Omental fat pad (tissue), 4 donors: ENCODE measurements around the gene MTCL1. TPM values are rescaled to one million over a fixed set of nuclear protein-coding genes. Genes with fewer than 3 reads are reported as not detected.

Source experiments
- ATAC-seq: fragments of 150-250 bp; one replicate; pipeline ENCODE4 v1.9.1; 2016; ENCODE audit warnings: mild to moderate bottlenecking, moderate library complexity; ENCODE audit not compliant: low FRiP score
- DNase-seq: peaks from one replicate; pipeline ENCODE4 v3.0.0-alpha.2; 2019; ENCODE audit warnings: low spot score
- CTCF ChIP-seq, 3 donors: fragments of 450-650 bp; IDR thresholded peaks; one replicate each; pipeline ENCODE4 v1.5.1; 2016 to 2017; ENCODE audit warnings: antibody characterized with exemption in 3 of 3, mild to moderate bottlenecking in 3 of 3, moderate library complexity in 2 of 3
- total RNA-seq, 4 donors: library from RNA; depleted of rRNA; stranded (reverse); fragments of >200 nt; gene quantifications; one replicate each; pipeline ENCODE4 v1.1.0, GENCODE V29; 2016

Gene MTCL1
- total RNA-seq, 4 donors from 2014 or later, result 1.6 to 3.5 (median 2.0) TPM

DNA sequence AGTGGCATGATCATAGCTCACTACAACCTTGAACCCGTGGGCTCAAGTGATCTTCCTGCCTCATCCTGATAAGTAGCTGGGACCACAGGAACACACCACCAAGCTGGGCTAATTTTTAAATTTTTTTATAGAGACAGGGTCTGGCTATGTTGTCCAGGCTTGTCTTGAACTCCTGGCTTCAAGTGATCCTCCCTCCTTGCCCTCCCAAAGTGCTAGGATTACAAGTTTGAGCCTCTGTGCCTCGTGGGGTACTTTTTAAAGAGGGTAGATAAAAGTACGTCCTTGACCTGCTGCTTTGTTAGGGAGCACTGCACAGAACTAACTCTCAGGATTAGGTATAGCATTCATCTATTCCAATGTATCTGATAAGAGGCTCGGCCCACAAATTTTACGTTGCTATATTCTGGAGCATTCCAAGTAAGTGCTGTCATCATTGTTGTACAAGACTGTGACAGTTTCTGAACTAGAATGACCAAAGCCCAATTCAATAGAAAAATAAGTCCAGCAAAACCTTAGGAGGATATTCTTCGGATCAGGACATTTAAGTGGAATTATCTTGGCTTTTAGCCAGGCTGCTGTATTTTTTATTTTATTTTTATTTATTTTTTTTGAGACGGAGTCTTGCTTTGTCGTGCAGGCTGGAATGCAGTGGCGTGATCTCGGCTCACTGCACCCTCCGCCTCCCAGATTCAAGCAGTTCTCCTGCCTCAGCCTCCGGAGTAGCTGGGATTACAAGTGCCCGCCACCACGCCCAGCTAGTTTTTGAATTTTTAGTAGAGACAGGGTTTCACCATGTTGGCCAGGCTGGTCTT, 4.1 kb downstream of the MTCL1 start:
- no peak for TF ChIP-seq CTCF (IDR thresholded peaks at IDR 0.05)
- ATAC-seq (no peak), DNase-seq (no peak)

DNA sequence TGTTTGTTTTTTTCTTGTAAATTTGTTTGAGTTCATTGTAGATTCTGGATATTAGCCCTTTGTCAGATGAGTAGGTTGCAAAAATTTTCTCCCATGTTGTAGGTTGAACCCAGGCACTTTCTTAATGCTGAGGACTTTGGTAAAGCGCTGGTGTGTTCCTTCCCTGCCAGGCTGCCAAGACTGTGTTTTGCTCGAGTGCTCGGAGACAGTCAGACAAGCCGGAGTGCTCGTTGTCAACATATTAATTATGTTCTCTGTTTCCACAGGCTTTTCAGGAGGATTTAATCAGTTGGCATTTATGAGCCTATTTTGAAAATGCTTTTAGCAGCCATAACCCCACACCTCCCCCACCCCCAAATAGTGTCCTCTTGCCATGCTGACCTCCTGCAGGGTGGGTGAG, 6.4 kb downstream of the MTCL1 start:
- DNase-seq, result no peak
- no peak for TF ChIP-seq CTCF (IDR thresholded peaks at IDR 0.05)
- ATAC-seq, result no peak

DNA sequence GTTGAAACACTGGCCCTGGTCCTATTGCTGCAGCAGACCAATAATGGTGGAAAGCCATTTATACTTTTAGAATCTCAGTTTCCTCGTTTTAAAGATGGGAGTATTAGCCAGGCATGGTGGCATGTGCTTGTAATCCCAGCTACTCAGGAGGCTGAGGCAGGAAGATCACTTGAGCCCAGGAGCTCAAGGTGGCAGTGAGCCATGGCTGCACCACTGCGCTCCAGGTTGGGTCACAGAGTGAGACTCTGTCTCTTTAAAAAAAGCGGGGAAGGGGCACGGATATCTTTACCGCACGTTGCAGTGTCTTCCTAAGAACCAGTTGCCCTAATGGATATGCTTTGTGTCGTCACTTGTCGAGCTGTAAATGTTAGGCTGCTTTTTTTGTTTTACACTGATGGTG, 8.3 kb downstream of the MTCL1 start:
- no peak for DNase-seq
- no peak for TF ChIP-seq CTCF (IDR thresholded peaks at IDR 0.05)
- ATAC-seq, result no peak

DNA sequence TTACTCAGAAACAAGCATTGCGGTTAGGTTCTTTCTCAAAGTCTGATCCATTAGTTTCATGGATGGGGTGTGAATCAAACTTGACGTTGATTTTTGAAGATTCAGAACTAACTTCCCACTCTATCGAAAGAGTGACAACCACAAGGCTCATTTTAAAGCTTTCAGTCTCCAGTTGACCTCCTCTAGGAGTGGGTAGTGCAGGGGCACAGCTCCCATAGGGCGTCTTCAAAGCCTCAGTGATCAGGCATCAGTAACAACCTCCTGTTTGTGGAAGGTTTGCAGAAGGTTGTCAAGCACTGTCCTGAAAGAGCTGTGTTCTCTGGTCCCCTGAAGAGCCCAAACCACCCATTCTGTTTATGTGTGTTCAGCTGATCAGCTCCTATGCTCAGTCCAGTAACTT, 10.2 kb downstream of the MTCL1 start:
- no peak for TF ChIP-seq CTCF (IDR thresholded peaks at IDR 0.05)
- ATAC-seq (no peak), DNase-seq (no peak)

DNA sequence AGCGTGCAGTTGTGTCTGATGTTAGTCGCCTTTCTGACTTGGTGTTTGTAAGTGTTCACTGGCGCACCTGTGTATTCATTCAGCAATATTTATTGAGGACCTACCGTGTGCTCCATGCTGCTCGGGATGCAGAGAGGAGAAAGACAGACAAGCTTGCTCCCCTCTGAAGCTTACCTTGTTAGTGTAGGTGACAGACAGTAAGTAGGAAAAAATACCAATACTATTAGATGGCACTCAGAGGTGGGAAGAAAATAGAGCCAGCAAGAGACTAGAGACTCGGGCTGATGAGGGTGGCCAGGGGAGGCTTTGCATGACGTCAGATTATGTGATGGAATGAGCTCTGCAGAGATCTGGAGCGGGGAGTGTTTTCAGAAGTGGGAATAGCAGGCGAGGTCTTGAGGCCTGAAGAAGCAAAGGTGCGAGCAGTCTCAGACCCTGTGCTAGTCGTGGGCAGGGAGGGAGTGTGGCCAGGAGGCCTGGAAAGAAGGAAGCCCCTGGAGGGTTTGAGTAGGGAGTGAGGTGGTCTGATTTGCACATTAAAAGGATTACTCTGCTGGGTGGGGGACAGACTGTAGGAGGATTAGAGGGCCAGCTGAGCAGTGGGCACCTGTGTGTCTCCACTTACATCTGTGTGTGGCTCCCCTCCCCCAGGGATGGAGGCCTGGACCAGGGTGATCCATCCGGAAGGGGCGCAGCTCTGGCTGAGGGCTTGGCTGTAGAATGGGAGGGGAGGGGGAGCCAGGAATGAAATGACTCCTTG, 11.8 kb downstream of the MTCL1 start:
- no peak for TF ChIP-seq CTCF (IDR thresholded peaks at IDR 0.05)
- ATAC-seq (no peak), DNase-seq (no peak)

- TF ChIP-seq CTCF (IDR thresholded peaks at IDR 0.05), result no peak
- DNase-seq, result no peak
Observed at GRCh38 chr18:8718401-8718913, 13.1 kb downstream of the MTCL1 start.

More at GRCh38 chr18:8718401-8718913, 13.1 kb downstream of the MTCL1 start:
- ATAC-seq, result no peak
